Endothelial cell (in vitro differentiated cells): Measurements from ENCODE around the gene HIRIP3. TPM values are rescaled to one million over a fixed set of nuclear protein-coding genes. Genes with fewer than 3 reads are reported as not detected.

Experiments used
- DNase-seq: peaks from one replicate; pipeline ENCODE4 v3.0.0; 2021; ENCODE audit warnings: low spot score
- H3K27ac Mint-ChIP-seq: one replicate; pipeline ENCODE4 v1.8.0; 2021; ENCODE audit warnings: mixed read lengths, inconsistent platforms; ENCODE audit not compliant: unreplicated experiment
- H3K27me3 Mint-ChIP-seq: one replicate; pipeline ENCODE4 v1.8.0; 2021; ENCODE audit warnings: mild to moderate bottlenecking, moderate library complexity, mixed read lengths, inconsistent platforms; ENCODE audit not compliant: unreplicated experiment
- H3K36me3 Mint-ChIP-seq: one replicate; pipeline ENCODE4 v1.8.0; 2021; ENCODE audit warnings: mild to moderate bottlenecking, low read depth, mixed read lengths, inconsistent platforms; ENCODE audit not compliant: unreplicated experiment
- H3K4me1 Mint-ChIP-seq: one replicate; pipeline ENCODE4 v1.8.0; 2021; ENCODE audit warnings: mild to moderate bottlenecking, mixed read lengths, inconsistent platforms; ENCODE audit not compliant: unreplicated experiment
- H3K4me3 Mint-ChIP-seq: one replicate; pipeline ENCODE4 v1.8.0; 2021; ENCODE audit warnings: mild to moderate bottlenecking, mixed read lengths, inconsistent platforms; ENCODE audit not compliant: unreplicated experiment
- H3K9me3 Mint-ChIP-seq: one replicate; pipeline ENCODE4 v1.8.0; 2021; ENCODE audit warnings: mixed read lengths, inconsistent platforms; ENCODE audit not compliant: unreplicated experiment
- CTCF ChIP-seq: fragments of 200-600 bp; sonication (generic); IDR thresholded peaks from one replicate; pipeline ENCODE4 v1.5.0; 2021; ENCODE audit warnings: antibody characterized with exemption; ENCODE audit not compliant: unreplicated experiment
- total RNA-seq: library from RNA; stranded (reverse); fragmentation: NEBNext Ultra II Directional; extraction: Animal tissue kit (Norgen Biotek cat#: 25700); gene quantifications from one replicate; pipeline ENCODE4 v1.2.1, GENCODE V29; 2021; ENCODE audit not compliant: unreplicated experiment

The HIRIP3 gene
- total RNA-seq, 1 donor from 2014 or later = 5.2 TPM

GRCh38 chr16:30006659-30007377 lies 11.4 kb upstream of the HIRIP3 start:
- TF ChIP-seq CTCF = no peak
- Mint-ChIP-seq H3K4me1 (peaks cover 6% of the 10 kb centered on the region), H3K27me3 (peaks cover 22% of the 10 kb centered on the region), H3K27ac (no peak overlapping the region), H3K4me3 (no peak overlapping the region), H3K36me3 (peaks cover 11% of the 10 kb centered on the region), H3K9me3 (no peaks in the 10 kb centered on the region)
- no peak for DNase-seq

GRCh38 chr16:30006095-30006473 lies 10.7 kb upstream of the HIRIP3 start:
- no peaks in the 10 kb centered on the region for H3K9me3 Mint-ChIP-seq
- peaks cover 5% of the 10 kb centered on the region for H3K4me1 Mint-ChIP-seq
- H3K36me3 Mint-ChIP-seq = peaks cover 11% of the 10 kb centered on the region
- DNase-seq = no peak
- H3K4me3 Mint-ChIP-seq = no peak overlapping the region
- no peak overlapping the region for H3K27ac Mint-ChIP-seq
- H3K27me3 Mint-ChIP-seq = peaks cover 21% of the 10 kb centered on the region
- TF ChIP-seq CTCF = no peak

GRCh38 chr16:30005341-30006094 lies 10.1 kb upstream of the HIRIP3 start:
- Mint-ChIP-seq H3K4me1 (peaks cover 6% of the 10 kb centered on the region), H3K27ac (no peak overlapping the region), H3K9me3 (no peaks in the 10 kb centered on the region), H3K4me3 (no peak overlapping the region), H3K36me3 (peaks cover 11% of the 10 kb centered on the region), H3K27me3 (peaks cover 22% of the 10 kb centered on the region)
- peak; percentile 72 for TF ChIP-seq CTCF
- DNase-seq = peak; percentile 64

GRCh38 chr16:30004811-30005242 lies 9.4 kb upstream of the HIRIP3 start:
- Mint-ChIP-seq H3K27me3 (peaks cover 24% of the 10 kb centered on the region), H3K27ac (no peak overlapping the region), H3K4me1 (peaks cover 7% of the 10 kb centered on the region), H3K9me3 (no peaks in the 10 kb centered on the region), H3K36me3 (peaks cover 12% of the 10 kb centered on the region), H3K4me3 (no peak overlapping the region)
- no peak for TF ChIP-seq CTCF
- no peak for DNase-seq

- peaks cover 25% of the 10 kb centered on the region for H3K27me3 Mint-ChIP-seq
- H3K36me3 Mint-ChIP-seq = peaks cover 16% of the 10 kb centered on the region
- no peak overlapping the region for H3K4me3 Mint-ChIP-seq
- peak overlapping the region; percentile 77 for H3K27ac Mint-ChIP-seq
- DNase-seq = no peak
- no peaks in the 10 kb centered on the region for H3K9me3 Mint-ChIP-seq
- peaks cover 11% of the 10 kb centered on the region for H3K4me1 Mint-ChIP-seq
- no peak for TF ChIP-seq CTCF
Measured at GRCh38 chr16:30004424-30004776, 9.0 kb upstream of the HIRIP3 start.
